Heart left ventricle (tissue), 13 donors: Measurements from ENCODE around the gene PCCA.

Experiments
- CTCF ChIP-seq, 12 donors: fragments of 200-600 bp; sonication (generic) in 4 of 12; IDR thresholded peaks; one replicate each; pipeline versions ENCODE4 v1.5.0 to v1.8.0; 2018 to 2022; ENCODE audit warnings: antibody characterized with exemption in 12 of 12, mild to moderate bottlenecking in 5 of 12
- POLR2A ChIP-seq, 2 donors: fragments of 450-650 bp; IDR thresholded peaks; one replicate each; pipeline ENCODE4 v1.6.1; 2017; ENCODE audit warnings: antibody characterized with exemption in 2 of 2, mild to moderate bottlenecking in 2 of 2, moderate library complexity in 2 of 2
- donor health status: ischemic (EF 13 %, LVEDD 7.1; RV severe dilation, severe dysfunction).
- donor health status: DM: no; HTN: yes; CAD: no.
- donor health status: DM: no; HTN: no; CAD: no.
- donor health status: ischemic (EF 25% LVEDD 6.9; RV normal size, moderate dysfunction).
- donor health status: ischemic (EF 25% LVEDD 5.7; RV mildly dilated, moderate dysfunction).
- donor health status: ischemic (EF 35%, LVEDD 5.7; RV mildly dilated, moderate dysfunction).
- donor health status: nonischemic (EF 11% LVEDD 7.7; RV severe dilation, severe dysfunction).
- donor health status: DM: yes; HTN: yes; CAD: no.
- donor health status: PGD.
- donor health status: ischemic (EF 29% LVEDD 5.4; RV normal size, mild dysfunction).
- donor health status: nonischemic (EF 23%, LVEDD 6.1; RV moderate dilation, normal function).

GRCh38 chr13:100068133-100068931 lies 20.6 kb upstream of the PCCA start:
- TF ChIP-seq CTCF (IDR thresholded peaks at IDR 0.05) (no peak), POLR2A (IDR thresholded peaks at IDR 0.05) (no peak)
